ENCODE data around the gene PIGK. TPM values are rescaled to one million over a fixed set of nuclear protein-coding genes. Genes with fewer than 3 reads are reported as not detected.

PIGK gene
- total and polyA plus RNA-seq, 11 donors = 6.2 to 42.4 (median 27.0) TPM

GRCh38 chr1:77095236-77095635, 124.0 kb downstream of the PIGK start:
- Histone ChIP-seq H3K9me3 (peaks cover 0 to 6% (median 0%) of the 10 kb centered on the region in 12 donors), H3K27me3 (no peaks in the 10 kb centered on the region), H3K4me3 (no peak overlapping the region), H3K27ac (no peak overlapping the region), H3K4me1 (no peaks in the 10 kb centered on the region), H3K36me3 (peaks cover 0 to 10% (median 0%) of the 10 kb centered on the region in 9 donors)
- WGBS, 4 donors = 93 to 95% (median 94%) methylated on average over 1 of the region's 1 CpG
- intact Hi-C loops (cut with DNase I) = no loop called here
- ATAC-seq (no peak), DNase-seq (no peak)
- no peak for TF ChIP-seq POLR2A (IDR thresholded peaks at IDR 0.05)
- TF ChIP-seq CTCF (IDR thresholded peaks at IDR 0.05) = no peak

GRCh38 chr1:77089756-77090155, 129.5 kb downstream of the PIGK start:
- ATAC-seq = no peak
- Histone ChIP-seq H3K4me1 (no peaks in the 10 kb centered on the region), H3K4me3 (no peak overlapping the region), H3K9me3 (no peaks in the 10 kb centered on the region), H3K27me3 (no peaks in the 10 kb centered on the region), H3K27ac (no peak overlapping the region), H3K36me3 (peaks cover 0 to 10% (median 0%) of the 10 kb centered on the region in 9 donors)
- intact Hi-C loops (cut with DNase I) = no loop called here
- 30 to 65% (median 60%) methylated on average over 2 of the region's 2 CpGs for WGBS, 4 donors
- TF ChIP-seq POLR2A (IDR thresholded peaks at IDR 0.05) (no peak), CTCF (IDR thresholded peaks at IDR 0.05) (no peak)
- DNase-seq = no peak

GRCh38 chr1:77085109-77085508, 134.1 kb downstream of the PIGK start:
- intact Hi-C loops (cut with DNase I) = no loop called here

GRCh38 chr1:77084457-77084856, 134.8 kb downstream of the PIGK start:
- intact Hi-C loops (cut with DNase I) = no loop called here
- TF ChIP-seq CTCF (IDR thresholded peaks at IDR 0.05) (no peak), POLR2A (IDR thresholded peaks at IDR 0.05) (no peak)
- Histone ChIP-seq H3K9me3 (no peaks in the 10 kb centered on the region), H3K27ac (no peak overlapping the region), H3K36me3 (no peaks in the 10 kb centered on the region), H3K4me1 (peaks cover 0 to 4% (median 0%) of the 10 kb centered on the region in 12 donors), H3K4me3 (no peak overlapping the region), H3K27me3 (no peaks in the 10 kb centered on the region)
- WGBS, 4 donors = 55 to 88% (median 86%) methylated on average over 2 of the region's 2 CpGs
- ATAC-seq = no peak
- no peak for DNase-seq

More at GRCh38 chr1:77085109-77085508, 134.1 kb downstream of the PIGK start:
- WGBS, 4 donors = 90 to 95% (median 93%) methylated on average over 1 of the region's 1 CpG
- DNase-seq = no peak
- Histone ChIP-seq H3K27me3 (no peaks in the 10 kb centered on the region), H3K27ac (no peak overlapping the region), H3K9me3 (no peaks in the 10 kb centered on the region), H3K4me3 (no peak overlapping the region), H3K4me1 (peaks cover 0 to 4% (median 0%) of the 10 kb centered on the region in 12 donors), H3K36me3 (no peaks in the 10 kb centered on the region)
- no peak for ATAC-seq
- no peak for TF ChIP-seq CTCF (IDR thresholded peaks at IDR 0.05)
- no peak for TF ChIP-seq POLR2A (IDR thresholded peaks at IDR 0.05)

All from heart left ventricle (tissue), 16 donors.